Ovary (tissue), 3 donors: ENCODE measurements around the gene CAPN9.

Source experiments
- EP300 ChIP-seq: sonication (generic); formaldehyde crosslinking; IDR thresholded peaks from one replicate; pipeline ENCODE4 v1.6.1; 2017; ENCODE audit warnings: antibody characterized with exemption
- TF ChIP-seq, protein P1 (sequence below), 3 donors: fragments of 450-650 bp in 2 of 3; fragments of 200-600 bp in 1 of 3; IDR thresholded peaks; one replicate each; pipeline versions ENCODE4 v1.5.1 to v1.8.0; 2016 to 2022; ENCODE audit warnings: antibody characterized with exemption in 3 of 3, mild to moderate bottlenecking in 1 of 3
- donor health status: DM: no; HTN: no; CAD: no.

DNA sequence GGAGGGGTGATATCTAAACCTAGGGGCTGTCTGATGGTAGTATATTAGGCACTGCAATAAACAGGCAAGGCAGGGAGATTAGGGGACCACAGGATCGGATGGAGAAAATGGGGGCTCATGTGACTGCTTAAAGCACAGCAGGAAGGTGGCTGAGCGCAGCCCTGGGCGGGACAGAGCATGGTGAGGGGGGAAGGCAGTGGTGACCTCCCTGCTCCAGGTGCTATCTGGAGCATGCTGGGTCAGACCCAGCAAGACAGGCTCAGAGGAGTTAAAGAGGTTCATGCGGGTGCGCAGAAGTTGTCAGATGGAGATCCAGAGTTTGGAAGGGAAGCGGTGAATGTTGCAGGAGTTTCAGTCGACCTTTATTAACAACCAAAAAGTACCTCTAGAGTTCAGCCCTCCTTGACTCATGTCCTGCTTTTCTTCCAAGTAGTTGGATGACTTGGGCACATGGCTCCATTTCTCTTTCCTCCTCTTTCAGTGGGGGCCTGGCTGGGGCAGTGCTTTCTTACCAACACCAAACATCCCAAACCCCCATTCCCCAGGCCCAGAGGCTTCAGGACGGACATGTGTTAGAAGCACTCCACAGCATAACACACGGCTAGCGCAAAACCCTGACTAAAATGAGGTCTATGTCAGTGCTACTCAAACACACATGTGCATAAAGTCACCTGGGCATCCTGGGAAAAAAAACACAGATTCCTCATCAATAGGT is 41.5 kb downstream of the CAPN9 start:
- TF ChIP-seq, protein P1, sequence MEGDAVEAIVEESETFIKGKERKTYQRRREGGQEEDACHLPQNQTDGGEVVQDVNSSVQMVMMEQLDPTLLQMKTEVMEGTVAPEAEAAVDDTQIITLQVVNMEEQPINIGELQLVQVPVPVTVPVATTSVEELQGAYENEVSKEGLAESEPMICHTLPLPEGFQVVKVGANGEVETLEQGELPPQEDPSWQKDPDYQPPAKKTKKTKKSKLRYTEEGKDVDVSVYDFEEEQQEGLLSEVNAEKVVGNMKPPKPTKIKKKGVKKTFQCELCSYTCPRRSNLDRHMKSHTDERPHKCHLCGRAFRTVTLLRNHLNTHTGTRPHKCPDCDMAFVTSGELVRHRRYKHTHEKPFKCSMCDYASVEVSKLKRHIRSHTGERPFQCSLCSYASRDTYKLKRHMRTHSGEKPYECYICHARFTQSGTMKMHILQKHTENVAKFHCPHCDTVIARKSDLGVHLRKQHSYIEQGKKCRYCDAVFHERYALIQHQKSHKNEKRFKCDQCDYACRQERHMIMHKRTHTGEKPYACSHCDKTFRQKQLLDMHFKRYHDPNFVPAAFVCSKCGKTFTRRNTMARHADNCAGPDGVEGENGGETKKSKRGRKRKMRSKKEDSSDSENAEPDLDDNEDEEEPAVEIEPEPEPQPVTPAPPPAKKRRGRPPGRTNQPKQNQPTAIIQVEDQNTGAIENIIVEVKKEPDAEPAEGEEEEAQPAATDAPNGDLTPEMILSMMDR (IDR thresholded peaks at IDR 0.05), result no peak
- TF ChIP-seq EP300, result no peak
